Measurements from ENCODE around the gene CKS2.
"Not testable (repeated sequence)": the region's sequence is repeated elsewhere in the genome, so short reads cannot be mapped to it uniquely, and the experiment has no call there.

Gene CKS2

GRCh38 chr9:89282248-89282968, 28.6 kb upstream of the CKS2 start:
- 96% methylated on average over 42 of the region's 42 CpGs for WGBS, 2 experiments
- not testable (repeated sequence) for H3K4me1 ChIP-seq (ENCODE audit: control insufficient read depth, insufficient read depth, low read length); H3K27me3 ChIP-seq (ENCODE audit: control insufficient read depth, insufficient read depth, low read length, poor library complexity, severe bottlenecking); H3K4me3 ChIP-seq (ENCODE audit: insufficient read depth, low read depth, low read length); H3K9me3 ChIP-seq (ENCODE audit: control insufficient read depth, low read length); H3K27ac ChIP-seq (ENCODE audit: insufficient read depth, low read depth, low read length, poor library complexity, severe bottlenecking); H3K36me3 ChIP-seq (ENCODE audit: control insufficient read depth, insufficient read depth, low read length)

DNA sequence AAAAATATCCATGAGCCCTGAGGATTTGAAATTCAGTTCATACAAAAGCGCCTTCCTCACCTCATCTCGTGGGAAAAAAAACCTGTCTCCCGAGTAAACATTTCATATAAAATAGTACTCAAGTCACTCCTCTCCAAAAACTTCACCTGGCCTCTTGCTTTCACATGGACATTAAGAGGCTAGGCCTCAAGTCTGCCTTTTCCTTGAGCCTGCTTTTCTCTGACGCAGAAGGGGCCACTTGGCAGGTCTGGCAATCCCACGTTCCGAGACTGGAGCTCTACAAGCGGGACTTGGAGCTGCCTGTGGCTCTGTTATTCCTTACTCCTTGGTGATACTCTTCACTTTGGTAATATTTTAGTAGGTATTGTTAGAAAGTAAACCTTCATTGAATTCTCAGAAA, 26.9 kb upstream of the CKS2 start:
- WGBS, 2 experiments: 95 to 98% methylated on average over 7 of the region's 7 CpGs
- no peak overlapping the region for H3K27ac ChIP-seq (ENCODE audit: insufficient read depth, low read depth, low read length, poor library complexity, severe bottlenecking)

GRCh38 chr9:89291741-89292140, 19.3 kb upstream of the CKS2 start:
- no peak overlapping the region for H3K27ac ChIP-seq (ENCODE audit: insufficient read depth, low read depth, low read length, poor library complexity, severe bottlenecking)
- peaks cover 5% of the 10 kb centered on the region for H3K4me1 ChIP-seq (ENCODE audit: control insufficient read depth, insufficient read depth, low read length)
- H3K36me3 ChIP-seq (ENCODE audit: control insufficient read depth, insufficient read depth, low read length): no peaks in the 10 kb centered on the region
- H3K27me3 ChIP-seq (ENCODE audit: control insufficient read depth, insufficient read depth, low read length, poor library complexity, severe bottlenecking): no peaks in the 10 kb centered on the region
- 96 to 97% methylated on average over 2 of the region's 2 CpGs for WGBS, 2 experiments
- H3K4me3 ChIP-seq (ENCODE audit: insufficient read depth, low read depth, low read length): no peak overlapping the region
- no peaks in the 10 kb centered on the region for H3K9me3 ChIP-seq (ENCODE audit: control insufficient read depth, low read length)

More for the DNA sequence above, 26.9 kb upstream of the CKS2 start:
- Histone ChIP-seq H3K4me1 (ENCODE audit: control insufficient read depth, insufficient read depth, low read length) (no peaks in the 10 kb centered on the region), H3K27me3 (ENCODE audit: control insufficient read depth, insufficient read depth, low read length, poor library complexity, severe bottlenecking) (no peaks in the 10 kb centered on the region), H3K9me3 (ENCODE audit: control insufficient read depth, low read length) (no peaks in the 10 kb centered on the region), H3K4me3 (ENCODE audit: insufficient read depth, low read depth, low read length) (no peak overlapping the region), H3K36me3 (ENCODE audit: control insufficient read depth, insufficient read depth, low read length) (no peaks in the 10 kb centered on the region)

GRCh38 chr9:89293014-89293413, 18.0 kb upstream of the CKS2 start:
- H3K4me3 ChIP-seq (ENCODE audit: insufficient read depth, low read depth, low read length): no peak overlapping the region
- 100% methylated on average over 1 of the region's 1 CpG for WGBS, 2 experiments

DNA sequence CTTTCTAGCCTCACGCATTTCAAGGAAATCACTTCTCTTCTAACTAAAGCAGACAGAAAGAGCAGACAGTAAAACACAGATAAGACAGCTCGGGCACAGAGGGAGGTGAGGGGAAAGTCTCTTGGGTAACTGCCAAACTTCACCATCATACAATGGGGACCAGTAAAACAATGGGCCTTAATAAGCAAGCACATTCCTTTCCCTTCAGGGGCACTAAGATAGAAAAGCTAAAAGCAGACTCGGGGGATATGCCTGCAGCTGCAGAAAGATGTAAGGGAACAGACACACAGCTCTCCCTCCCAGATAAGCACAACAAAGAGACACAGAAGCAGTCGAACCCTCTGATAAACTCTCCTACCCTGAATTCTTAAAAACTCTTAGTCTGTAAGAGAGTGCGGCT, 15.6 kb upstream of the CKS2 start:
- no peaks in the 10 kb centered on the region for H3K36me3 ChIP-seq (ENCODE audit: control insufficient read depth, insufficient read depth, low read length)
- H3K4me3 ChIP-seq (ENCODE audit: insufficient read depth, low read depth, low read length): no peak overlapping the region
- H3K9me3 ChIP-seq (ENCODE audit: control insufficient read depth, low read length): no peaks in the 10 kb centered on the region
- WGBS, 2 experiments: 15 to 18% methylated on average over 5 of the region's 5 CpGs
- H3K4me1 ChIP-seq (ENCODE audit: control insufficient read depth, insufficient read depth, low read length): peaks cover 5% of the 10 kb centered on the region
- no peaks in the 10 kb centered on the region for H3K27me3 ChIP-seq (ENCODE audit: control insufficient read depth, insufficient read depth, low read length, poor library complexity, severe bottlenecking)
- H3K27ac ChIP-seq (ENCODE audit: insufficient read depth, low read depth, low read length, poor library complexity, severe bottlenecking): peak overlapping the region; percentile 41

More at GRCh38 chr9:89293014-89293413, 18.0 kb upstream of the CKS2 start:
- H3K27ac ChIP-seq (ENCODE audit: insufficient read depth, low read depth, low read length, poor library complexity, severe bottlenecking): no peak overlapping the region
- H3K27me3 ChIP-seq (ENCODE audit: control insufficient read depth, insufficient read depth, low read length, poor library complexity, severe bottlenecking): no peaks in the 10 kb centered on the region
- no peaks in the 10 kb centered on the region for H3K9me3 ChIP-seq (ENCODE audit: control insufficient read depth, low read length)
- H3K4me1 ChIP-seq (ENCODE audit: control insufficient read depth, insufficient read depth, low read length): peaks cover 5% of the 10 kb centered on the region
- no peaks in the 10 kb centered on the region for H3K36me3 ChIP-seq (ENCODE audit: control insufficient read depth, insufficient read depth, low read length)

DNA sequence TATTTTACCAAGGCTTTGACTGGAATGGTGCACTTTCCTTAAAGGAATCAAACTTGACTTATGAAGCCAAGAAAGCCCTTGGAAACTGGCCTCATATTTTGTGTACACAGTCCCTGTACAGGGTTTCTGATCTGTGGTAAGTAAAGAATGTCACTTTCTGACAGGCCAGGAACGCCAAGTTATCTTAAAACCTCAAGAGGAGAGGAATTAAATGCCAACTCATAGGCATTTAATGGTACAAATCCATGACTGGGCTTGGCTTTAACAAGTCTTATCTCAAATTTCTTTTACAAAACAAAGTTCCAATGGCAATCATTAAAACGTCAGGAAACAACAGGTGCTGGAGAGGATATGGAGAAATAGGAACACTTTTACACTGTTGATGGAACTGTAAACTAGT, 9.0 kb upstream of the CKS2 start:
- H3K4me3 ChIP-seq (ENCODE audit: insufficient read depth, low read depth, low read length); H3K4me1 ChIP-seq (ENCODE audit: control insufficient read depth, insufficient read depth, low read length); H3K27ac ChIP-seq (ENCODE audit: insufficient read depth, low read depth, low read length, poor library complexity, severe bottlenecking); H3K27me3 ChIP-seq (ENCODE audit: control insufficient read depth, insufficient read depth, low read length, poor library complexity, severe bottlenecking); H3K9me3 ChIP-seq (ENCODE audit: control insufficient read depth, low read length); H3K36me3 ChIP-seq (ENCODE audit: control insufficient read depth, insufficient read depth, low read length): not testable (repeated sequence)
- WGBS, 2 experiments: 88 to 100% methylated on average over 1 to 2 of the region's 2 CpGs

DNA sequence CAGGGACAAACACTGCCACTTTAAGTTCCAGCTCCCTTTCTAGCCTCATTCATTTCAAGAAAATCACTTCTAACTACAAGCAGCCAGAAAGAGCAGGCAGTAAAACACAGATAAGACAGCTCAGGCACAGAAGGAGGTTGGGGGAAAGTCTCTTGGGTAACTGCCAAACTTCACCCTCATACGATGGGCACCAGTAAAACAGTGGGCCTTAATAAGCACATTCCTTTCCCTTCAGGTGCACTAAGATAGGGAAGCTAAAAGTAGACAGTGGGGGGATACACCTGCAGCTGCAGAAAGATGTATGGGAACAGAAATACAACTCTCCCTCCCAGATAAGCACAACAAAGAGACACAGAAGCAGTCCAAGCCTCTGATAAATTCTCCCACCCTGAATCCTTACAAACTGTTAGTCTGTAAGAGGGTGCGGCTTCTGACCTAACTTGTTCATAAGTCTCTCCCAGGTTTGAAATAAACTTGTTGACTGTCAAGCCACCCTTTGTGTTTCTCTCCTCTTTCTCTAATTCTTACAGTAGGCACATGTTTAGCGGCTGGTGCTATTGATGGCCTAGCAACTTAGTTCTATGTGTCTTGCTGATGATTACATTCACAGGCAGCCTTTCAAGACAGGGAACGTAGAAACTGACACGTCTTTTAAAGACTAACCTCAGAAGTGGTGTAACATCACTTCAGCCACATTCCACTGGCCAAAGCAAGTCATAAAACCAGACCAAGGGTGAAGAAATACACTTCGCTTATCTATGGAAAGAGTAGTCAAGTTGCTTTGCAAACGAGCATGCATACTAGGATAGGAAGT, 6.8 kb upstream of the CKS2 start:
- no peaks in the 10 kb centered on the region for H3K36me3 ChIP-seq (ENCODE audit: control insufficient read depth, insufficient read depth, low read length)
- no peak overlapping the region for H3K4me3 ChIP-seq (ENCODE audit: insufficient read depth, low read depth, low read length)
- H3K4me1 ChIP-seq (ENCODE audit: control insufficient read depth, insufficient read depth, low read length): no peaks in the 10 kb centered on the region
- H3K27me3 ChIP-seq (ENCODE audit: control insufficient read depth, insufficient read depth, low read length, poor library complexity, severe bottlenecking): no peaks in the 10 kb centered on the region
- H3K9me3 ChIP-seq (ENCODE audit: control insufficient read depth, low read length): no peaks in the 10 kb centered on the region
- WGBS, 2 experiments: 93 to 98% methylated on average over 7 of the region's 7 CpGs
- H3K27ac ChIP-seq (ENCODE audit: insufficient read depth, low read depth, low read length, poor library complexity, severe bottlenecking): no peak overlapping the region

DNA sequence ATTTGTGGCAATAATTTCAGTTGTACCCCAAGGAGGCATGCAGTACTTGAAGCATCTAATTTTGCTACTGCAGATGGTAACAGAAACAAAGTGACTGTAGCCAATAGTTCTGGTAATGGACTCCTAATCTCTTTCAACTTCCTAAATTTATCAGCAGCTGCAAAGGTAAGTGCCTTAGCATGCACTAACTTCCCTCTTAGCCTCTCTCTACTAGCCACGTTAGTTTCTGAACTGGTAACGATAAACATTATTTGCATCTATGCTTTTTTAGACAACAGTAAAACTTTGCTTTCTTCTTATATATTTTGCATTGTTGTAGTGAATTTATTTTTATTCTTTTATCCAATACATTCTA, 6.2 kb upstream of the CKS2 start:
- Histone ChIP-seq H3K4me1 (ENCODE audit: control insufficient read depth, insufficient read depth, low read length) (no peaks in the 10 kb centered on the region), H3K27me3 (ENCODE audit: control insufficient read depth, insufficient read depth, low read length, poor library complexity, severe bottlenecking) (no peaks in the 10 kb centered on the region), H3K27ac (ENCODE audit: insufficient read depth, low read depth, low read length, poor library complexity, severe bottlenecking) (no peak overlapping the region), H3K36me3 (ENCODE audit: control insufficient read depth, insufficient read depth, low read length) (no peaks in the 10 kb centered on the region), H3K9me3 (ENCODE audit: control insufficient read depth, low read length) (no peaks in the 10 kb centered on the region), H3K4me3 (ENCODE audit: insufficient read depth, low read depth, low read length) (no peak overlapping the region)
- WGBS, 2 experiments: 87 to 100% methylated on average over 2 of the region's 2 CpGs

DNA sequence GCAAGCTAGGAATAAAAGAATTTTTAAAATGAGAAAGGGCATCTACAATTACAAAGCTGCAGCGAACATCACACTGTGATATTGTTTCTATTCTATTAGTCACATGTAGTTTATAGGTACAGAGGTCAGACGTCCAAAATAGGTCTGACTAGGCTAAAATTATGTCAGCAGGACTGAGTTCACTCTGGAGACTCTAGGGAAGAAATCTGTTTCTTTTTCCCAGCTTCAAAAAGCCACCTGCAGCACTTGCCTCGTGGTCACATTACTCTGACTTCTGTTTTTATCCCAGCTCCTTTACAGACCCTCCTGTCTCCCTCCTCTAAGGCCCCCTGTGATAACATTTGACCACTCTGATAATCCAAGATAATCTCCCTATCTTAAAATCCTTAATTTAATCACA, 5.1 kb upstream of the CKS2 start:
- Histone ChIP-seq H3K9me3 (ENCODE audit: control insufficient read depth, low read length) (no peaks in the 10 kb centered on the region), H3K27me3 (ENCODE audit: control insufficient read depth, insufficient read depth, low read length, poor library complexity, severe bottlenecking) (no peaks in the 10 kb centered on the region), H3K36me3 (ENCODE audit: control insufficient read depth, insufficient read depth, low read length) (no peaks in the 10 kb centered on the region), H3K27ac (ENCODE audit: insufficient read depth, low read depth, low read length, poor library complexity, severe bottlenecking) (no peak overlapping the region), H3K4me1 (ENCODE audit: control insufficient read depth, insufficient read depth, low read length) (no peaks in the 10 kb centered on the region), H3K4me3 (ENCODE audit: insufficient read depth, low read depth, low read length) (no peak overlapping the region)
- 91 to 93% methylated on average over 2 to 3 of the region's 3 CpGs for WGBS, 2 experiments

- Histone ChIP-seq H3K4me3 (ENCODE audit: insufficient read depth, low read depth, low read length) (no peak overlapping the region), H3K27ac (ENCODE audit: insufficient read depth, low read depth, low read length, poor library complexity, severe bottlenecking) (no peak overlapping the region), H3K4me1 (ENCODE audit: control insufficient read depth, insufficient read depth, low read length) (peaks cover 6% of the 10 kb centered on the region), H3K36me3 (ENCODE audit: control insufficient read depth, insufficient read depth, low read length) (no peaks in the 10 kb centered on the region), H3K9me3 (ENCODE audit: control insufficient read depth, low read length) (no peaks in the 10 kb centered on the region), H3K27me3 (ENCODE audit: control insufficient read depth, insufficient read depth, low read length, poor library complexity, severe bottlenecking) (no peaks in the 10 kb centered on the region)
- 92 to 93% methylated on average over 6 of the region's 6 CpGs for WGBS, 2 experiments
Observed at GRCh38 chr9:89309166-89309565, 1.8 kb upstream of the CKS2 start.

Measured in ectodermal cell (in vitro differentiated cells).